GM23338 (cell line): ENCODE results near the gene PER1. TPM values are rescaled to one million over a fixed set of nuclear protein-coding genes. Genes with fewer than 3 reads are reported as not detected.

Experiments used
- ATAC-seq: fragments of 200-7000 bp; cut with Tn5 transposase; 3 replicates; pipeline ENCODE4 v1.9.1; 2020
- DNase-seq: peaks from one replicate; pipeline ENCODE4 v3.0.0-alpha.2; 2015; ENCODE audit warnings: low spot score
- H2AFZ ChIP-seq: fragments of 200-600 bp; sonication (generic); 2 replicates; pipeline ENCODE4 v1.8.0; 2016; ENCODE audit warnings: antibody characterized with exemption, mild to moderate bottlenecking, moderate library complexity
- H3F3A ChIP-seq: fragments of 200-600 bp; sonication (generic); replicated peaks from 2 replicates; pipeline ENCODE4 v1.8.0; 2017; ENCODE audit warnings: antibody characterized with exemption, mixed run types, low read depth
- H3K27ac ChIP-seq: fragments of 200-600 bp; sonication (generic); 2 replicates; pipeline ENCODE4 v1.6.1; 2016; ENCODE audit warnings: low read depth
- H3K27me3 ChIP-seq: fragments of 200-600 bp; sonication (generic); 2 replicates; pipeline ENCODE4 v1.8.0; 2016; ENCODE audit warnings: mild to moderate bottlenecking, mixed run types, moderate library complexity; ENCODE audit not compliant: insufficient read depth
- H3K36me3 ChIP-seq: fragments of 200-600 bp; sonication (generic); 2 replicates; pipeline ENCODE4 v1.8.0; 2016; ENCODE audit warnings: mild to moderate bottlenecking; ENCODE audit not compliant: insufficient read depth
- H3K4me1 ChIP-seq: fragments of 200-600 bp; sonication (generic); 2 replicates; pipeline ENCODE4 v1.8.0; 2016; ENCODE audit warnings: mild to moderate bottlenecking, moderate library complexity; ENCODE audit not compliant: insufficient read depth
- H3K4me2 ChIP-seq: fragments of 200-600 bp; sonication (generic); 2 replicates; pipeline ENCODE4 v1.7.1; 2017; ENCODE audit warnings: mixed run types
- H3K4me3 ChIP-seq: fragments of 200-600 bp; sonication (generic); 2 replicates; pipeline ENCODE4 v1.6.1; 2016; ENCODE audit warnings: mixed run types
- H3K79me2 ChIP-seq: fragments of 200-600 bp; sonication (generic); replicated peaks from 2 replicates; pipeline ENCODE4 v1.8.0; 2017; ENCODE audit warnings: mild to moderate bottlenecking; ENCODE audit not compliant: insufficient read depth
- H3K9me2 ChIP-seq: fragments of 200-600 bp; sonication (generic); 2 replicates; pipeline ENCODE4 v1.8.0; 2017; ENCODE audit not compliant: insufficient read depth
- H4K20me1 ChIP-seq: fragments of 200-600 bp; sonication (generic); replicated peaks from 2 replicates; pipeline ENCODE4 v1.8.0; 2017; ENCODE audit warnings: mild to moderate bottlenecking; ENCODE audit not compliant: insufficient read depth
- H3K27ac Mint-ChIP-seq: 2 replicates; pipeline ENCODE4 v1.8.0; 2020; ENCODE audit warnings: inconsistent platforms, mild to moderate bottlenecking, moderate library complexity, mixed read lengths
- H3K27me3 Mint-ChIP-seq: 3 replicates; pipeline ENCODE4 v1.8.0; 2022; ENCODE audit warnings: low read depth, mild to moderate bottlenecking, moderate library complexity, mixed read lengths, inconsistent platforms; ENCODE audit not compliant: insufficient read depth, poor library complexity
- H3K36me3 Mint-ChIP-seq: 3 replicates; pipeline ENCODE4 v1.8.0; 2021; ENCODE audit warnings: low read depth, mild to moderate bottlenecking, inconsistent platforms, moderate library complexity, mixed read lengths
- H3K4me1 Mint-ChIP-seq: 3 replicates; pipeline ENCODE4 v1.8.0; 2020; ENCODE audit warnings: mild to moderate bottlenecking, inconsistent platforms, mixed read lengths
- H3K4me3 Mint-ChIP-seq: 3 replicates; pipeline ENCODE4 v1.8.0; 2021; ENCODE audit warnings: moderate library complexity, mild to moderate bottlenecking, inconsistent platforms, mixed read lengths
- H3K9me3 Mint-ChIP-seq: 3 replicates; pipeline ENCODE4 v1.8.0; 2020; ENCODE audit warnings: moderate library complexity, mild to moderate bottlenecking, inconsistent platforms, mixed read lengths
- CREB1 ChIP-seq: fragments of 250-450 bp; sonication (Bioruptor Pico); IDR thresholded peaks from 2 replicates; pipeline ENCODE4 v1.5.0; 2020; ENCODE audit warnings: low read depth, mild to moderate bottlenecking, moderate library complexity
- ETS1 ChIP-seq: IDR thresholded peaks from 2 replicates; pipeline ENCODE4 v1.6.1; 2016; ENCODE audit warnings: antibody characterized with exemption
- EZH2 ChIP-seq: fragments of 200-600 bp; sonication (generic); IDR thresholded peaks from one replicate; pipeline ENCODE4 v1.8.0; 2017; ENCODE audit warnings: antibody characterized with exemption, mild to moderate bottlenecking, low read depth; ENCODE audit not compliant: unreplicated experiment
- EZH2phosphoT487 ChIP-seq: fragments of 200-600 bp; sonication (generic); IDR thresholded peaks from one replicate; pipeline ENCODE4 v1.8.1; 2018; ENCODE audit warnings: antibody characterized with exemption; ENCODE audit not compliant: unreplicated experiment
- JUNB ChIP-seq: IDR thresholded peaks from one replicate; pipeline ENCODE4 v1.6.1; 2016; ENCODE audit warnings: antibody characterized with exemption; ENCODE audit not compliant: unreplicated experiment
- NANOG ChIP-seq: IDR thresholded peaks from 2 replicates; pipeline ENCODE4 v1.6.1; 2016; ENCODE audit warnings: antibody characterized with exemption, borderline replicate concordance
- POLR2AphosphoS5 ChIP-seq: IDR thresholded peaks from 2 replicates; pipeline ENCODE4 v1.6.1; 2016; ENCODE audit warnings: antibody characterized with exemption, low read depth
- STAT1 ChIP-seq: IDR thresholded peaks from one replicate; pipeline ENCODE4 v1.6.1; 2016; ENCODE audit warnings: antibody characterized with exemption; ENCODE audit not compliant: unreplicated experiment
- ZNF114 ChIP-seq: fragments of 250-450 bp; sonication (Bioruptor Pico); IDR thresholded peaks from 2 replicates; pipeline ENCODE4 v1.5.0; 2020; ENCODE audit warnings: mild to moderate bottlenecking, moderate library complexity
- ZNF331 ChIP-seq: fragments of 250-450 bp; sonication (Bioruptor Pico); IDR thresholded peaks from 2 replicates; pipeline ENCODE4 v1.5.0; 2020; ENCODE audit warnings: low read depth, mild to moderate bottlenecking, moderate library complexity
- polyA plus RNA-seq: library from polyadenylated mRNA; unstranded; fragments of >200 nt; fragmentation: Nextera tagmentation; extraction: Ambion mirVana; gene quantifications from 2 replicates; pipeline ENCODE4 v1.2.1, GENCODE V29; 2016
- total RNA-seq: library from RNA; depleted of rRNA; stranded (reverse); fragments of >200 nt; shearing (Covaris generic); gene quantifications from 2 replicates; pipeline ENCODE4 v1.2.3, GENCODE V29; 2014
- TF ChIP-seq, protein P1 (sequence below), 2 experiments: fragments of 200-600 bp in 1 of 2; sonication (generic) in 1 of 2; conservative IDR thresholded peaks; 2 replicates each; pipeline versions ENCODE4 v1.5.1 to v1.6.1; 2016 to 2017; ENCODE audit warnings: antibody characterized with exemption in 2 of 2, low read depth in 2 of 2, mild to moderate bottlenecking in 2 of 2, moderate library complexity in 1 of 2
- TF ChIP-seq, protein P2 (sequence below): IDR thresholded peaks from one replicate; pipeline ENCODE4 v1.6.1; 2018; ENCODE audit warnings: antibody characterized with exemption; ENCODE audit not compliant: unreplicated experiment
- TF ChIP-seq, protein P3 (sequence below): fragments of 250-450 bp; sonication (Bioruptor Pico); IDR thresholded peaks from 2 replicates; pipeline ENCODE4 v1.5.0; 2020; ENCODE audit warnings: mild to moderate bottlenecking, moderate library complexity

The PER1 gene
- total and polyA plus RNA-seq, 2 experiments from 2014 or later: 12.2 to 36.1 TPM

DNA sequence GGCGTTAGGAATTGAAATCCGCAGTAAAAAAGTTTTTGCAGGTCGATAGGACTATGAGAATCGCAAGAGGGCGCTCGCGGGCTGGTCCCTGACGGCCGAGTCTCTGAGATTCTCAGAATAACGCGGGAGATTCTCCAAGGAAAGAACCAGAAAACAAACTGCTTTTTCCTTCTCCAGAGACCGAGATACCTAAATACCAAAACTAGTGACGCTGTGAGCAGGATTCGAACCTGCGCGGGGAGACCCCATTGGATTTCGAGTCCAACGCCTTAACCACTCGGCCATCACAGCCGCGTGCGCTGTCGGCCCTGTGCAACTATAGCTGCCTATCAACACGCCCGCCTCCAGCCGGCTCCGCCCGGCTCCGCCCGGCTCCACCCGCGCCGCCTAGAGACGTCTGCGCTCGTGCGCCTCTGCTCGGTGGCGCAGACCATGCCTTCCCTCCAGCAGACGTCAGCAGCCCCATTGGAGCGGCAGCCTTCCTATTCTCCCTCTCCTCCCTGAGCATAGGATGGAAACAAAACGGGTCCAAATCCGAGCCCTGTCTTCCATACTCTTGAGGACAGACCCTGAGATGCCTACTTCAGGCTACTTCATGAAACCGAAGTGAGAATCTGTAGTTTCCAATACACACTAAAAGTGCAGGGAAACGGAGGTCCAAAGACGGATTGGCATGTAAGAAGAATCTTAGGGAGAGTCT lies 13.4 kb downstream of the PER1 start:
- DNase-seq: peak; percentile 97
- H3K36me3 Mint-ChIP-seq: peaks cover 17% of the 10 kb centered on the region
- Histone ChIP-seq H4K20me1 (no peaks in the 10 kb centered on the region), H3K4me3 (peak overlapping the region; percentile 82), H3K9me2 (no peaks in the 10 kb centered on the region), H3F3A (peaks cover 32% of the 10 kb centered on the region), H3K27me3 (peaks cover 21% of the 10 kb centered on the region), H2AFZ (no peak overlapping the region), H3K4me1 (peaks cover 13% of the 10 kb centered on the region), H3K79me2 (no peaks in the 10 kb centered on the region), H3K4me2 (peak overlapping the region; percentile 91), H3K27ac (peak overlapping the region; percentile 88), H3K36me3 (peaks cover 7% of the 10 kb centered on the region; the same call in 1 of the 2 replicates)
- ATAC-seq: peak; percentile 92
- peak; percentile 75 for TF ChIP-seq CREB1
- TF ChIP-seq ETS1: peak; percentile 61; the same call in 1 of the 2 replicates
- no peak for TF ChIP-seq EZH2
- TF ChIP-seq NANOG: no peak
- TF ChIP-seq, protein P1, sequence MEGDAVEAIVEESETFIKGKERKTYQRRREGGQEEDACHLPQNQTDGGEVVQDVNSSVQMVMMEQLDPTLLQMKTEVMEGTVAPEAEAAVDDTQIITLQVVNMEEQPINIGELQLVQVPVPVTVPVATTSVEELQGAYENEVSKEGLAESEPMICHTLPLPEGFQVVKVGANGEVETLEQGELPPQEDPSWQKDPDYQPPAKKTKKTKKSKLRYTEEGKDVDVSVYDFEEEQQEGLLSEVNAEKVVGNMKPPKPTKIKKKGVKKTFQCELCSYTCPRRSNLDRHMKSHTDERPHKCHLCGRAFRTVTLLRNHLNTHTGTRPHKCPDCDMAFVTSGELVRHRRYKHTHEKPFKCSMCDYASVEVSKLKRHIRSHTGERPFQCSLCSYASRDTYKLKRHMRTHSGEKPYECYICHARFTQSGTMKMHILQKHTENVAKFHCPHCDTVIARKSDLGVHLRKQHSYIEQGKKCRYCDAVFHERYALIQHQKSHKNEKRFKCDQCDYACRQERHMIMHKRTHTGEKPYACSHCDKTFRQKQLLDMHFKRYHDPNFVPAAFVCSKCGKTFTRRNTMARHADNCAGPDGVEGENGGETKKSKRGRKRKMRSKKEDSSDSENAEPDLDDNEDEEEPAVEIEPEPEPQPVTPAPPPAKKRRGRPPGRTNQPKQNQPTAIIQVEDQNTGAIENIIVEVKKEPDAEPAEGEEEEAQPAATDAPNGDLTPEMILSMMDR (conservative IDR thresholded peaks at IDR 0.05; ENCODE audit: low read depth in 2 of 2): peak; percentile 74 to 81
- TF ChIP-seq EZH2phosphoT487: no peak
- TF ChIP-seq, protein P2, sequence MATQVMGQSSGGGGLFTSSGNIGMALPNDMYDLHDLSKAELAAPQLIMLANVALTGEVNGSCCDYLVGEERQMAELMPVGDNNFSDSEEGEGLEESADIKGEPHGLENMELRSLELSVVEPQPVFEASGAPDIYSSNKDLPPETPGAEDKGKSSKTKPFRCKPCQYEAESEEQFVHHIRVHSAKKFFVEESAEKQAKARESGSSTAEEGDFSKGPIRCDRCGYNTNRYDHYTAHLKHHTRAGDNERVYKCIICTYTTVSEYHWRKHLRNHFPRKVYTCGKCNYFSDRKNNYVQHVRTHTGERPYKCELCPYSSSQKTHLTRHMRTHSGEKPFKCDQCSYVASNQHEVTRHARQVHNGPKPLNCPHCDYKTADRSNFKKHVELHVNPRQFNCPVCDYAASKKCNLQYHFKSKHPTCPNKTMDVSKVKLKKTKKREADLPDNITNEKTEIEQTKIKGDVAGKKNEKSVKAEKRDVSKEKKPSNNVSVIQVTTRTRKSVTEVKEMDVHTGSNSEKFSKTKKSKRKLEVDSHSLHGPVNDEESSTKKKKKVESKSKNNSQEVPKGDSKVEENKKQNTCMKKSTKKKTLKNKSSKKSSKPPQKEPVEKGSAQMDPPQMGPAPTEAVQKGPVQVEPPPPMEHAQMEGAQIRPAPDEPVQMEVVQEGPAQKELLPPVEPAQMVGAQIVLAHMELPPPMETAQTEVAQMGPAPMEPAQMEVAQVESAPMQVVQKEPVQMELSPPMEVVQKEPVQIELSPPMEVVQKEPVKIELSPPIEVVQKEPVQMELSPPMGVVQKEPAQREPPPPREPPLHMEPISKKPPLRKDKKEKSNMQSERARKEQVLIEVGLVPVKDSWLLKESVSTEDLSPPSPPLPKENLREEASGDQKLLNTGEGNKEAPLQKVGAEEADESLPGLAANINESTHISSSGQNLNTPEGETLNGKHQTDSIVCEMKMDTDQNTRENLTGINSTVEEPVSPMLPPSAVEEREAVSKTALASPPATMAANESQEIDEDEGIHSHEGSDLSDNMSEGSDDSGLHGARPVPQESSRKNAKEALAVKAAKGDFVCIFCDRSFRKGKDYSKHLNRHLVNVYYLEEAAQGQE: no peak
- TF ChIP-seq ZNF331: no peak
- TF ChIP-seq ZNF114 (CRISPR knock-in tag): no peak
- no peak for TF ChIP-seq STAT1
- no peak for TF ChIP-seq JUNB
- no peak for TF ChIP-seq POLR2AphosphoS5
- TF ChIP-seq, protein P3, sequence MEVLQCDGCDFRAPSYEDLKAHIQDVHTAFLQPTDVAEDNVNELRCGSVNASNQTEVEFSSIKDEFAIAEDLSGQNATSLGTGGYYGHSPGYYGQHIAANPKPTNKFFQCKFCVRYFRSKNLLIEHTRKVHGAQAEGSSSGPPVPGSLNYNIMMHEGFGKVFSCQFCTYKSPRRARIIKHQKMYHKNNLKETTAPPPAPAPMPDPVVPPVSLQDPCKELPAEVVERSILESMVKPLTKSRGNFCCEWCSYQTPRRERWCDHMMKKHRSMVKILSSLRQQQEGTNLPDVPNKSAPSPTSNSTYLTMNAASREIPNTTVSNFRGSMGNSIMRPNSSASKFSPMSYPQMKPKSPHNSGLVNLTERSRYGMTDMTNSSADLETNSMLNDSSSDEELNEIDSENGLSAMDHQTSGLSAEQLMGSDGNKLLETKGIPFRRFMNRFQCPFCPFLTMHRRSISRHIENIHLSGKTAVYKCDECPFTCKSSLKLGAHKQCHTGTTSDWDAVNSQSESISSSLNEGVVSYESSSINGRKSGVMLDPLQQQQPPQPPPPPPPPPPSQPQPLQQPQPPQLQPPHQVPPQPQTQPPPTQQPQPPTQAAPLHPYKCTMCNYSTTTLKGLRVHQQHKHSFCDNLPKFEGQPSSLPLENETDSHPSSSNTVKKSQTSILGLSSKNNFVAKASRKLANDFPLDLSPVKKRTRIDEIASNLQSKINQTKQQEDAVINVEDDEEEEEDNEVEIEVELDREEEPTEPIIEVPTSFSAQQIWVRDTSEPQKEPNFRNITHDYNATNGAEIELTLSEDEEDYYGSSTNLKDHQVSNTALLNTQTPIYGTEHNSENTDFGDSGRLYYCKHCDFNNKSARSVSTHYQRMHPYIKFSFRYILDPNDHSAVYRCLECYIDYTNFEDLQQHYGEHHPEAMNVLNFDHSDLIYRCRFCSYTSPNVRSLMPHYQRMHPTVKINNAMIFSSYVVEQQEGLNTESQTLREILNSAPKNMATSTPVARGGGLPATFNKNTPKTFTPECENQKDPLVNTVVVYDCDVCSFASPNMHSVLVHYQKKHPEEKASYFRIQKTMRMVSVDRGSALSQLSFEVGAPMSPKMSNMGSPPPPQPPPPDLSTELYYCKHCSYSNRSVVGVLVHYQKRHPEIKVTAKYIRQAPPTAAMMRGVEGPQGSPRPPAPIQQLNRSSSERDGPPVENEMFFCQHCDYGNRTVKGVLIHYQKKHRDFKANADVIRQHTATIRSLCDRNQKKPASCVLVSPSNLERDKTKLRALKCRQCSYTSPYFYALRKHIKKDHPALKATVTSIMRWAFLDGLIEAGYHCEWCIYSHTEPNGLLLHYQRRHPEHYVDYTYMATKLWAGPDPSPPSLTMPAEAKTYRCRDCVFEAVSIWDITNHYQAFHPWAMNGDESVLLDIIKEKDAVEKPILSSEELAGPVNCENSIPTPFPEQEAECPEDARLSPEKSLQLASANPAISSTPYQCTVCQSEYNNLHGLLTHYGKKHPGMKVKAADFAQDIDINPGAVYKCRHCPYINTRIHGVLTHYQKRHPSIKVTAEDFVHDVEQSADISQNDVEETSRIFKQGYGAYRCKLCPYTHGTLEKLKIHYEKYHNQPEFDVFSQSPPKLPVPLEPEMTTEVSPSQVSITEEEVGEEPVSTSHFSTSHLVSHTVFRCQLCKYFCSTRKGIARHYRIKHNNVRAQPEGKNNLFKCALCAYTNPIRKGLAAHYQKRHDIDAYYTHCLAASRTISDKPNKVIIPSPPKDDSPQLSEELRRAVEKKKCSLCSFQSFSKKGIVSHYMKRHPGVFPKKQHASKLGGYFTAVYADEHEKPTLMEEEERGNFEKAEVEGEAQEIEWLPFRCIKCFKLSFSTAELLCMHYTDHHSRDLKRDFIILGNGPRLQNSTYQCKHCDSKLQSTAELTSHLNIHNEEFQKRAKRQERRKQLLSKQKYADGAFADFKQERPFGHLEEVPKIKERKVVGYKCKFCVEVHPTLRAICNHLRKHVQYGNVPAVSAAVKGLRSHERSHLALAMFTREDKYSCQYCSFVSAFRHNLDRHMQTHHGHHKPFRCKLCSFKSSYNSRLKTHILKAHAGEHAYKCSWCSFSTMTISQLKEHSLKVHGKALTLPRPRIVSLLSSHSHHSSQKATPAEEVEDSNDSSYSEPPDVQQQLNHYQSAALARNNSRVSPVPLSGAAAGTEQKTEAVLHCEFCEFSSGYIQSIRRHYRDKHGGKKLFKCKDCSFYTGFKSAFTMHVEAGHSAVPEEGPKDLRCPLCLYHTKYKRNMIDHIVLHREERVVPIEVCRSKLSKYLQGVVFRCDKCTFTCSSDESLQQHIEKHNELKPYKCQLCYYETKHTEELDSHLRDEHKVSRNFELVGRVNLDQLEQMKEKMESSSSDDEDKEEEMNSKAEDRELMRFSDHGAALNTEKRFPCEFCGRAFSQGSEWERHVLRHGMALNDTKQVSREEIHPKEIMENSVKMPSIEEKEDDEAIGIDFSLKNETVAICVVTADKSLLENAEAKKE (CRISPR knock-in tag): no peak
- peaks cover 6% of the 10 kb centered on the region; the same call in 2 of the 3 replicates for H3K4me1 Mint-ChIP-seq
- H3K4me3 Mint-ChIP-seq: no peak overlapping the region
- H3K27me3 Mint-ChIP-seq: peaks cover 8% of the 10 kb centered on the region
- no peak overlapping the region for H3K27ac Mint-ChIP-seq
- peaks cover 4% of the 10 kb centered on the region; the same call in 1 of the 3 replicates for H3K9me3 Mint-ChIP-seq
